Stimulated activated CD4-positive, alpha-beta T cell treated with anti-CD3 and anti-CD28 coated beads, Interleukin-15, amount 100 ng/mL, for 48 hours (primary cell): ENCODE results near the gene OSBP2.

Source experiments
- DNase-seq, 2 donors: peaks; one replicate each; pipeline ENCODE4 v3.0.0-alpha.2; 2020; ENCODE audit warnings: low read depth in 2 of 2

OSBP2 gene

GRCh38 chr22:30940685-30941362, 246.2 kb downstream of the OSBP2 start:
- DNase-seq, result no peak

DNA sequence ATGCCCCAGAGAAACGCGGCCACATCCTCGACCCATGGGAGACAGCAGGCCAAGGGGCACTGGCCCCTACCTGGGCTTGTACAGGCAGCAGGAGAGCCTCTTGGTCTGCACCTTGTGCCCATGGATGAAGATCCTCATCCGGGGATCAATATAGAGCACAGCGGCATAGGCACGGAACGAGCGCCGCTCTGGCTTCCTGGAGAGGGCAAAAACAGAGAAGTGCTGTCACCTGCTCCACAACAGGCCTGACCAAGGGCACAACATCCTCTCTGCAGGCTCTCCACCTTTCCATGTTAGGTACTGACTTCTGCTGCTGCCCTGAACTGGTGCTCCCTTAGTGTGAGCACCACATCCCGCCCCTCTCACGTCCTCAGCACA, 246.7 kb downstream of the OSBP2 start:
- DNase-seq, result no peak

DNA sequence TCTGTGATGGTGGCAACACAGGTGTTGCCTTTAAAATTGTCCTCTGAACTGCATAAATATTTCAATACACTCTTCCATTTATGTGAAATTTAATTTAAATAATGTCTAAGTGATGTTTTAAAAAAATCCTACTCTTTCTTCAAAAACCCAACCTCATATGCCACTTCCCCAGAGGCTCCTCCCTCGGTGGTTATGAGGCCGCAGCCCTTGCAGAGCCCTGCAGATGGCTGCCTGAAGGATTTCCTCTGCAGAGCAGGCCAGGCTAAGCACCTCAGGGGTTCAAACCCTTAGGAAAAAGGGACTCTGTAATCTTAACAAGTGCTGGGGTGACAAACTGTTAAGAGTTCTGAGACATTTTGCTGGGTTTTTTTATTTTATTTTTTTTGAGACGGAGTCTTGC, 248.7 kb downstream of the OSBP2 start:
- DNase-seq, result no peak

GRCh38 chr22:30944986-30945385, 250.3 kb downstream of the OSBP2 start:
- no peak for DNase-seq

DNA sequence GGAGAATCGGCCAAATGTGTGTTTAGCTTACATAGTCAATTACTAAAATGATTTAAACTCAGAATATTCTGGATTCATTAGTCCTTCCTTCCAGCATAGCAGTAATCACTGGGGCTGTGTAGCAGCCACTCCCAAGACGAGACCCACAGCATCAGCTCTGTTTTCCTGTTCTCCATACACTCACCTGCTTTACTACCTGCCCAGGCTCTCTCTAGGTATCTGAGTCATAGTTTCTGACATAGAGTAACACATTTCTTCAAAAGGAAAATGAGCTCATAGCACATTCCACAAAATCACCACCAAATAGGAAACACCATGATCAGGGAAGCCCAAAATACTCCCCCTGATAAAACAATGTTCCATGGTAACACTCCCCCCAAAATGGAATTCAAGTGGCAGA, 251.0 kb downstream of the OSBP2 start:
- DNase-seq, result no peak

DNA sequence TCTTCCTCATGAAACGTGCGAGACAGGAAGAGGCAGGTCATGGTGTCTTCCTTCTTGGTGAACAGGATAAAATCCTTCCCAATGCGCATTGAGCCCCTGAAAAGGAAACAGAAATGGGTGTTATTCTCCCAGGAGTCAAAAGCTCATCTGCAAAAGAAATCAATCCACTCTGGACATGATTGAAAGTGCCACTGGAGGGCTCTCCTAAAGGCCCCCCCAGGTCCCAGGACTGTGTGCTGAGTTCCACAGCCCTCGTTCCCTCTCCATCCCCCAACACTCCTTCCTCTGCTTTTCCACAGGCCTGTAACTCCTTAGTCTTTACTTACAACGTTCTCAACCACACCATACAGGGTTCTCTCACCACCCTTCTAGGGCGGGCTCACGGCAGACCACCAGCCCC, 251.7 kb downstream of the OSBP2 start:
- DNase-seq, result no peak

DNA sequence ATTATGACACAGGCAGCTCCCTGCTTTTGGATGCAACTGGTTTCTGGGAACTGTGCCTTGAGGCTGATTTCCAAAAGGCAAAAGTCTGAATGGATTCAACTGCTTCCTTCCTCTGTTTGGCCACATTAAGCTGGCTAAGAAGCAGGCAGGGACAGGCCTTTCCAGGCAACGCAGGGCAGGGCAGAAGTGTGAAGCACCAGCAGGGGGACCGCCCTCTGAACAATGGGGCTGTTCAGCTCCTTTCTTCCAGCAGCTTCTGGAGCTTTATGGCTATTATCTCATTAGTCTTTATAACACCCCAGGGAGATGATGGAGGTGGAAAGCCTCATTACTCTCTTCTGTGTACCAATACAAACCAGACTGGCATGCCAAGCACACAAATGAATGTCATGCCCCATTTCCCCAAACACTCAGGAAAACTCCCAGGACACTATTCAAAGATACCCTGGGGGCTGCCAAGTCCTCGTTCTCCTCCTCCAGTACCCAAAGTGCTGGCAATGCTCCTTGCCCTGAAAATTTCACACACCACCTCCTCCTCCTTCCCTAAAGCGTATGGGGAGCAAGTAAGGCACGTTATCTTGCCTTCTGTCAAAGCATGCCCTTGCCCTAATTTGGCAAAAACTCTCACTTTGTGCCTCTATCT, 252.6 kb downstream of the OSBP2 start:
- no peak for DNase-seq

DNA sequence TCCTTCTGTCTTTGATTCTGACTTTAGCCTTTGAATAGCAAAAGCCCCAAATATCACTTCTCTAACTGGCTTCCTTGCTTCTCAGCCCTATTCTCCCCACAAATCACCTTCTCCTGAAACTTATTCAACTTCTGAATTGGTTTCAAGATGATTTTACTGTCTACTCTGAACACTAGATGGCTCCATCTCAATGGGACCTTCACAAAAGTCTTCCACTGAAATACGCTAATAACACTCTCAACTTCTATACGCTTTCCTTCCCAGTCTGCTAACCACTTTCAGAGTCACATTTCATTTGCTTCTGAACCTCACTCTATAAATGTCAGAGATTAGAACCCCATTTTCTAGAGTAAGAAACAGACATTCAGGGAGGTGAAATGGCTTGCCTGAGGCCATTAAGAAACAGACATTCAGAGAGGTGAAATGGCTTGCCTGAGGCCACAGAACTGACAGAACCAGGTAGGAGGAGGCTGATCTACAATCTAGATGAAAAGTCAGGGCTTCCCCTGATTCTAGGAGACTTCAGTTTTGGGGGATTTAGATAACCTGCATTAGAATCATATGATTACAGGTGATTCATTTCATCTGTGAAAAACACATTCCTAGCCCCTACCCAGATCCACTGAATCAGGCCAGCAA, 253.3 kb downstream of the OSBP2 start:
- DNase-seq, result no peak

DNA sequence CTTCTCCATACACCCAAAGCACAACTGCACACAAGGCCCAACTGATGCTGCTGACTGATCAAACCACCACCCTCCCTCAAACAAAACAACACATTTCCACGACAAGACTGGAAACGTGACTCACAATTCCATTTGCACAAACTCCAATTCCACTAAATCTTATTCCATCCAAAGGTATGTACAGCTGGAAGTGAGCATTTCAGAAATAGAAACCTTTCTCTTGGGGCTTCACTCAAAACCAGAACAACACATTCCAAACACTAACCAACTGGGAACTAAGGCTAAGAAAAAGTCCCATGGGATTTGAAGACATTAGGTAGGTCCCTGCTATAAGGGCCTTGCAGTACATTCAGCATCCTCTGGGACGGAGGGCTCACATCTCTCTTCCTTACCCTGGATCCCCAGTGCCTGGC, 254.3 kb downstream of the OSBP2 start:
- no peak for DNase-seq

DNA sequence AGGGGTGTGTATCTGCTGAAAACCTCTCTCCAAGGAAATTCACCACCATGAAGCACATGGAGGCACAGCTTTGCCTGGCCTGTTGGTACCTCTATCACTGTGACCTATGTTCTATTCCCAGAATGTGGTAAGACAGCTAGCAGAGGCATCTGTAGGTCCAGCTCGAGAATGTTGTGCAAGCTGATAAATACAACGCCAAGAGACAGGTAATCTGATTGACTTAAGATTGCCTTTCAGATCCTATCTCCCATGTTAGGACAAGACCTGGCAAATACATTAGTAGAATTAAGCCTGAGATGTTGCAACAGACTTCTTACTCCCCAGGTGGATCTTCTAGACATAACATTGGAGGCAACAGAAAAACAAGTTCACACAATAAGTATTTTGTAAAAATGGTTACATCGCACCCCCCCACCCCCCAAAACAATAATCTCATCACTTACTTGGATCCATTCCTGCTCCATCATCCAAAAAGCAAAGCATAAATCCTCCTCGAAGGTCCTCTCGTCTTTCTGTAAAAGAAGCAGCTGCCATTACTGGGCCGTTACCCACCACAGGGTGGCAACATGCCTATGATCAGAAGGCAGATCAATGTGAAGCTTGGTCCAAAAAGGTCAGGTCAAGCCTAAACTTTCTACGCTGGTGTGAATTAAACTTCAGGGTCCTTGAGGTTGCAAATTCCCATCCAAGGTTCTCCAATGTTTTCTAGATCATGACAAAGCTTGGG, 255.4 kb downstream of the OSBP2 start:
- no peak for DNase-seq

DNA sequence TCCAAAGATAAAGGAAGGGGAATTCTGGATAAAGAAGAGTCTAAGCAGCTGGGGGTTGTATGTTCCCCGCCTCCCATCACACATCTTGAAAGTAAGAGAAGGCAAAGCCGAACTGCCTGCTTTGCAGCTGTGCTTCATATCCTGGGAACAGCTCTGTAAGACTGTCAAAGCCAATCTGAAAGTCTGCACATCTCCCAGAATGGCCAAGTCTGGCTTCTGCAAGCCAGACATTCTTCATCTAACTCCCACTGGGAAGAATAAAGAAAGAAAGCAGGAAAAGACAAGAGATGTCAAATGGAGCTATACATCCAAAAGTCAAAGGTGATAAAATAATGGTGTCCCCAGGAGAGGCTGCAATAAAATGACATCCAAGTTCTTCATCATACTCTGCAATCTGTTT, 258.5 kb downstream of the OSBP2 start:
- DNase-seq, result no peak

GRCh38 chr22:30955153-30955552, 260.5 kb downstream of the OSBP2 start:
- no peak for DNase-seq
